GM19035 (cell line): ENCODE results near the gene OR5AN1.

Experiments
- ATAC-seq: cut with Tn5 transposase; IDR thresholded peaks from one replicate; pipeline ENCODE4 v1.9.1; 2021; ENCODE audit not compliant: unreplicated experiment

OR5AN1 gene

DNA sequence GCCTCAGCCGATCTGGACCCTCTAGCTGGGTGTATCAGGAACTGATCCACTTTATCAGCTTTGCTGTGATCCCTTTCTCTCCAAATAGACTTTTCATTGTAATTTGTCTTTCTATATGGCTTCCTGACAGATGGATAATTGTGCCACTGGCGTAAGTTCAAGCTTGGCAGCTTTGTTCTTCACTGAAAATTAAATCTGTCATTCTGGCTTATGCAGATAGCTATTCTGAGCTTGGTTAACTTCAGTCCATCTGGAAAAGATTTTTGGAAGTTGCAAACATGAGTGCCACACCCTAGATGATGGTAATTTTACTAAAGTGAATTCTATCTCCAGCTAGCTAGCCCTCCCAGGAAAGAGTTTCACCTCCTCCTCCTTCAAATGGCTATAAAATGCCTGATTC lies 59.5 kb downstream of the OR5AN1 start:
- no peak for ATAC-seq
